Progenitor cell of endocrine pancreas (in vitro differentiated cells): ENCODE data around the gene MYADML2. TPM values are rescaled to one million over a fixed set of nuclear protein-coding genes. Genes with fewer than 3 reads are reported as not detected.

ENCODE experiments used
- DNase-seq: peaks from one replicate; pipeline ENCODE4 v3.0.0; 2021; ENCODE audit warnings: low spot score; ENCODE audit not compliant: unreplicated experiment
- H3K27ac Mint-ChIP-seq: 2 replicates; pipeline ENCODE4 v1.8.0; 2021; ENCODE audit warnings: mild to moderate bottlenecking, moderate library complexity, mixed read lengths
- H3K27me3 Mint-ChIP-seq: 2 replicates; pipeline ENCODE4 v1.8.0; 2021; ENCODE audit warnings: mixed read lengths
- H3K36me3 Mint-ChIP-seq: 2 replicates; pipeline ENCODE4 v1.8.0; 2022; ENCODE audit warnings: mixed read lengths; ENCODE audit not compliant: insufficient read depth
- H3K4me1 Mint-ChIP-seq: 2 replicates; pipeline ENCODE4 v1.8.0; 2021; ENCODE audit warnings: low read depth, mixed read lengths
- H3K4me3 Mint-ChIP-seq: 2 replicates; pipeline ENCODE4 v1.8.0; 2021; ENCODE audit warnings: low read depth, mild to moderate bottlenecking, moderate library complexity, mixed read lengths
- H3K9me3 Mint-ChIP-seq: 2 replicates; pipeline ENCODE4 v1.8.0; 2021; ENCODE audit warnings: low read depth, mixed read lengths
- total RNA-seq: library from RNA; stranded (reverse); gene quantifications from 2 replicates; pipeline ENCODE4 v1.2.1, GENCODE V29; 2021
- TF ChIP-seq, protein P1 (sequence below): fragments of 200-600 bp; sonication (generic); IDR thresholded peaks from one replicate; pipeline ENCODE4 v1.5.0; 2021; ENCODE audit warnings: antibody characterized with exemption, mild to moderate bottlenecking; ENCODE audit not compliant: unreplicated experiment

MYADML2 gene
- total RNA-seq, 1 donor from 2014 or later: not detected

DNA sequence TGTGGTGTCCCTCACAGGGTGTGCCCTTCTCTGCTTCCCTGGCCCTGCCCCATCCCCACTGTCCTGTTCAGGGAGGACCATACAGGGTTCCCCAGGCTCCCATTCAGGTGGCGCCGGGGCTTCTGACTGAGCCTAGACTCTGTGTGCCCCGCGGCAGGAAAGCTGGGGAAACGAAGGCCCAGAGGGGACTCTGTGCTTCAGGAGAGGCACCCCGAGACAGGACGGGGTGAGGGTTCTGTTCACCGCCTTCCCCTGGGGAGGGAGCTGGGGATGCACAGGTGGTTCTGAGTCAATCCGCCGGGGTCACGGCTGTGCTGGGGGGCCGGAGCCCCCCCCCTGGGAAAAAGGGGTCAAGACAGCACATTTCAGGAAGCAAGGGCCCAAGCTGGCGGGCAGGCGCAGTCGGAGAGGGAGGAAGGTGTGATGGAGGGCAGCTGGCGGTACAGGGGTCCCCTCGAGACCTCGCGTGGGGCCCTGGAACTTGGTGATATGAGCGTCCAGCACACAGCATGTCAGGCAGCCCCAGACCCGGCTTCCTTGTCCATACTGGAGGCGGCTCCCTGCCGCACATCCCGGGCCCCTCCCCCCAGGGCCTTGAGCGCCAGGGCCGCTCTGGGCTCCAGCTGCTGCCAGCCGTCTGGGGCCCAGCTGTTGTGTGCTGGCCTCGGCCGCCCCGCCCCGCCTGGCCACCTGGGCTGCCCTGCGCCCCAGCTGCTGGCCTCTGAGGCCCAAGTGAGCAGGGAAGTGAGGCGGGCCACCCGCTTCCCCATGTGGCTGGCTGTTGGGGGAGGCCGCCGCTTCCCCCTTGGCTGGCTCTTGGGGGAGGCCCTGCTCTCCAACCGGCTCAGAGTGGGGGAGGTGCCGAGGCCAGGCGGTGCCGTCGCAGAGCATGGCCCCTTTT lies 19.6 kb upstream of the MYADML2 start:
- Mint-ChIP-seq H3K9me3 (no peaks in the 10 kb centered on the region), H3K27ac (no peak overlapping the region), H3K36me3 (no peaks in the 10 kb centered on the region), H3K27me3 (peaks cover 46% of the 10 kb centered on the region), H3K4me3 (no peak overlapping the region), H3K4me1 (peaks cover 1% of the 10 kb centered on the region)
- no peak for DNase-seq
- TF ChIP-seq, protein P1, sequence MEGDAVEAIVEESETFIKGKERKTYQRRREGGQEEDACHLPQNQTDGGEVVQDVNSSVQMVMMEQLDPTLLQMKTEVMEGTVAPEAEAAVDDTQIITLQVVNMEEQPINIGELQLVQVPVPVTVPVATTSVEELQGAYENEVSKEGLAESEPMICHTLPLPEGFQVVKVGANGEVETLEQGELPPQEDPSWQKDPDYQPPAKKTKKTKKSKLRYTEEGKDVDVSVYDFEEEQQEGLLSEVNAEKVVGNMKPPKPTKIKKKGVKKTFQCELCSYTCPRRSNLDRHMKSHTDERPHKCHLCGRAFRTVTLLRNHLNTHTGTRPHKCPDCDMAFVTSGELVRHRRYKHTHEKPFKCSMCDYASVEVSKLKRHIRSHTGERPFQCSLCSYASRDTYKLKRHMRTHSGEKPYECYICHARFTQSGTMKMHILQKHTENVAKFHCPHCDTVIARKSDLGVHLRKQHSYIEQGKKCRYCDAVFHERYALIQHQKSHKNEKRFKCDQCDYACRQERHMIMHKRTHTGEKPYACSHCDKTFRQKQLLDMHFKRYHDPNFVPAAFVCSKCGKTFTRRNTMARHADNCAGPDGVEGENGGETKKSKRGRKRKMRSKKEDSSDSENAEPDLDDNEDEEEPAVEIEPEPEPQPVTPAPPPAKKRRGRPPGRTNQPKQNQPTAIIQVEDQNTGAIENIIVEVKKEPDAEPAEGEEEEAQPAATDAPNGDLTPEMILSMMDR: no peak

DNA sequence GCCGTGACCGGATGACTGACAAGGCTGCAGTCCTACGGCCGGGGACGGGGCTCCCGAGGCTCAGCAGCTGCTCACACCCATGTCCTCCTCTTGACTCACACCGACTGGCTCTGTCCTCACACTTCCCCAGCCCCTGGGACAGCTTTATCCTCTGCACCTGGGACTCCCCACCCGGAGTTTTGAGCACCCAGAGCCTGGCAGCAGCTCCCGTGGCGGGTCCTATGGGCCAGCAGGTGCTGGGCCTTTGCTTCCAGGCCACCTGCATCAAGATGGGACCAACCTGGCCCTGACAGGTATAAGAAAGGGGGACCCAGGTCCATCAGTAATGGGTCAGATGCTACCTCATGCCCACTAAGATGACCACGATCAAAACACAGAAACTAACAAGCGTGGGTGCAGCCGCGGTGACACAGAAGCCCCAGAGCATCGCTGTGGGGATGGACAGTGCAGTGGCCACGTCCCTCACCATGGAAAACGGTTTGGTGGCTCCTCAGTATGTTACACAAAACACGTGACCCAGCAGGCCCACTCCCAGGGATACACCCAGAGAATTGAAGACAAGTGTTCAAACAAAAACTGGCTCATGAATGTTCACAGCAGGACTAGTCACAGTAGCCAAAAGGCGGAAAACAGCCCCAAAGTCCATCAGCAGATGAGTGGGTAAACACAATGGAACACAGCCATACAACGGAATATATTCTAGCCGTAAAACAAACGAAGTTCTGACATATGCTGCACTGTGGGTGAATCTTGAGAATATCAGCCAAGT lies 17.2 kb upstream of the MYADML2 start:
- TF ChIP-seq, protein P1: no peak

GRCh38 chr17:81962499-81963441 lies 15.7 kb upstream of the MYADML2 start:
- Mint-ChIP-seq H3K27me3 (peaks cover 56% of the 10 kb centered on the region), H3K9me3 (no peaks in the 10 kb centered on the region), H3K4me3 (no peak overlapping the region), H3K36me3 (no peaks in the 10 kb centered on the region), H3K4me1 (peaks cover 2% of the 10 kb centered on the region), H3K27ac (no peak overlapping the region)
- DNase-seq: no peak
- TF ChIP-seq, protein P1: no peak

More for the DNA sequence above, 17.2 kb upstream of the MYADML2 start:
- H3K27ac Mint-ChIP-seq: no peak overlapping the region
- H3K36me3 Mint-ChIP-seq: no peaks in the 10 kb centered on the region
- no peaks in the 10 kb centered on the region for H3K9me3 Mint-ChIP-seq
- DNase-seq: no peak
- peaks cover 1% of the 10 kb centered on the region for H3K4me1 Mint-ChIP-seq
- H3K4me3 Mint-ChIP-seq: no peak overlapping the region
- H3K27me3 Mint-ChIP-seq: peaks cover 46% of the 10 kb centered on the region

GRCh38 chr17:81961521-81962498 lies 14.8 kb upstream of the MYADML2 start:
- H3K36me3 Mint-ChIP-seq: no peaks in the 10 kb centered on the region
- peaks cover 7% of the 10 kb centered on the region for H3K4me1 Mint-ChIP-seq
- peaks cover 64% of the 10 kb centered on the region for H3K27me3 Mint-ChIP-seq
- H3K27ac Mint-ChIP-seq: no peak overlapping the region
- DNase-seq: no peak
- TF ChIP-seq, protein P1: no peak
- no peak overlapping the region for H3K4me3 Mint-ChIP-seq
- no peaks in the 10 kb centered on the region for H3K9me3 Mint-ChIP-seq
